GM12801 (cell line): ENCODE measurements around the gene NUDT3.

ENCODE experiments used
- TF ChIP-seq, protein P1 (sequence below): IDR thresholded peaks from one replicate; pipeline ENCODE4 v1.5.1; 2011; ENCODE audit warnings: control low read depth; ENCODE audit not compliant: insufficient read length; ENCODE audit errors: extremely low read depth

Gene NUDT3

DNA sequence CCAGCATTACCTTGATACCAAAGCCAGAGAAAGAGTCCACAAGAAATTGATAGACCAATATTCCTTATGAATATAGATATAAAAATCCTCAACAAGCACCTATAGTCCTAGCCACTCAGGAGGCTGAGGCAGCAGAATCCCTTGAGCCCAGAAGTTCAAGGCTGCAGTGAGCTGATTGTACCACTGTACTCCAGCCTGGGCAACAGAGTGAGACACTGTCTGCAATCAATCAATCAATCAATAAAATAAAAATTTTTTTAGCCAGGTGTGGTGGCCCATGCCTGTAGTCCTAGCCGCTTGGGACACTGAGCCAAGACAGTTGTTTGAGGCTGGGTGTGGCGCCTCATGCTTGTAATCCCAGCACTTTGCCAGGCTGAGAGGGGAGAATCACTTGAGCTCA lies 124.7 kb downstream of the NUDT3 start:
- TF ChIP-seq, protein P1, sequence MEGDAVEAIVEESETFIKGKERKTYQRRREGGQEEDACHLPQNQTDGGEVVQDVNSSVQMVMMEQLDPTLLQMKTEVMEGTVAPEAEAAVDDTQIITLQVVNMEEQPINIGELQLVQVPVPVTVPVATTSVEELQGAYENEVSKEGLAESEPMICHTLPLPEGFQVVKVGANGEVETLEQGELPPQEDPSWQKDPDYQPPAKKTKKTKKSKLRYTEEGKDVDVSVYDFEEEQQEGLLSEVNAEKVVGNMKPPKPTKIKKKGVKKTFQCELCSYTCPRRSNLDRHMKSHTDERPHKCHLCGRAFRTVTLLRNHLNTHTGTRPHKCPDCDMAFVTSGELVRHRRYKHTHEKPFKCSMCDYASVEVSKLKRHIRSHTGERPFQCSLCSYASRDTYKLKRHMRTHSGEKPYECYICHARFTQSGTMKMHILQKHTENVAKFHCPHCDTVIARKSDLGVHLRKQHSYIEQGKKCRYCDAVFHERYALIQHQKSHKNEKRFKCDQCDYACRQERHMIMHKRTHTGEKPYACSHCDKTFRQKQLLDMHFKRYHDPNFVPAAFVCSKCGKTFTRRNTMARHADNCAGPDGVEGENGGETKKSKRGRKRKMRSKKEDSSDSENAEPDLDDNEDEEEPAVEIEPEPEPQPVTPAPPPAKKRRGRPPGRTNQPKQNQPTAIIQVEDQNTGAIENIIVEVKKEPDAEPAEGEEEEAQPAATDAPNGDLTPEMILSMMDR = no peak

DNA sequence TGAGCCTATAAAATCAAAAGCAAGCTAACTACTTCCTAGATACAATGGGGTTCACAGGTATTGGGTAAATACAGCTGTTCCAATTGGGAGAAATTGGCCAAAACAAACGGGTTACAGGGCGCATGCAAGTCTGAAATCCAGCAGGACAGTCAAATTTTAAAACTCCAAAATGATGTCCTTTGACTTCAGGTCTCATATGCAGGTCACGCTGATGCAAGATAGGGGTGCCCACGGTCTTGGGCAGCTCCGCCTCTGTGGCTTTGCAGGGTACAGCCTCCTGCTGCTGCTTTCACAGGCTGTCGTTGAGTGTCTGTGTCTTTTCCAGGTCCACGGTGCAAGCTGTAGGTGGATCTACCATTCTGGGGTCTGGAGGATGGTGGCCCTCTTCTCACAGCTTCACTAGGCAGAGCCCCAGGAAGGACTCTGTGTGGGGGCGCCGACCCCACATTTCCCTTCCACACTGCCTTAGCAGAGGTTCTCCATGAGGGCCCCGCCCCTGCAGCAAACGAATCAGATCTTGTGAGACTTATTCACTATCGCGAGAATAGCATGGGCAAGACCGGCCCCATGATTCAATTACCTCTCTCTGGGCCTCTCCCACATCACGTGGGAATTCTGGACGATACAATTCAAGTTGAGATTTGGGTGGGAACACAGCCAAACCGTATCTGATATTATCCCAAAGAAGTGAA lies 131.7 kb downstream of the NUDT3 start:
- TF ChIP-seq, protein P1 = no peak

DNA sequence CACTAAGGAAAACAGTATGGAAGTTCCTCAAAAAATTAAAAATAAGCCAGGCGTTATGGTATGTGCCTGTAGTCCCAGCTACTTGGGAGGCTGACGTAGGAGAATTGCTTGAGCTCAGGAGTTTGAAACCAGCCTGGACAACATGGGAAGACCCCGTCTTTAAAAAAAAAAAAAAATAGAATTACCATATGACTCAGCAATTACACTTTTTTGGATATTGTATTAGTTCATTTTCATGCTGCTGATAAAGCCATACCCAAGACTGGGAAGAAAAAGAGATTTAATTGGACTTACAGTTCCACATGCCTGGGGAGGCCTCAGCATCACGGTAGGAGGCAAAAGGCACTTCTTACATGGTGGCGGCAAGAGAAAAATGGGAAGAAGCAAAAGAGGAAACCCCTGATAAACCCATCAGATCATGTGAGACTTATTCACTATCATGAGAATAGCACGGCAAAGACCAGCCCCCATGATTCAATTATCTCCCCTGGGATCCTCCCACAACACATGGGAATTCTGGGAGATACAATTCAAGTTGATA lies 132.9 kb downstream of the NUDT3 start:
- TF ChIP-seq, protein P1 = no peak

DNA sequence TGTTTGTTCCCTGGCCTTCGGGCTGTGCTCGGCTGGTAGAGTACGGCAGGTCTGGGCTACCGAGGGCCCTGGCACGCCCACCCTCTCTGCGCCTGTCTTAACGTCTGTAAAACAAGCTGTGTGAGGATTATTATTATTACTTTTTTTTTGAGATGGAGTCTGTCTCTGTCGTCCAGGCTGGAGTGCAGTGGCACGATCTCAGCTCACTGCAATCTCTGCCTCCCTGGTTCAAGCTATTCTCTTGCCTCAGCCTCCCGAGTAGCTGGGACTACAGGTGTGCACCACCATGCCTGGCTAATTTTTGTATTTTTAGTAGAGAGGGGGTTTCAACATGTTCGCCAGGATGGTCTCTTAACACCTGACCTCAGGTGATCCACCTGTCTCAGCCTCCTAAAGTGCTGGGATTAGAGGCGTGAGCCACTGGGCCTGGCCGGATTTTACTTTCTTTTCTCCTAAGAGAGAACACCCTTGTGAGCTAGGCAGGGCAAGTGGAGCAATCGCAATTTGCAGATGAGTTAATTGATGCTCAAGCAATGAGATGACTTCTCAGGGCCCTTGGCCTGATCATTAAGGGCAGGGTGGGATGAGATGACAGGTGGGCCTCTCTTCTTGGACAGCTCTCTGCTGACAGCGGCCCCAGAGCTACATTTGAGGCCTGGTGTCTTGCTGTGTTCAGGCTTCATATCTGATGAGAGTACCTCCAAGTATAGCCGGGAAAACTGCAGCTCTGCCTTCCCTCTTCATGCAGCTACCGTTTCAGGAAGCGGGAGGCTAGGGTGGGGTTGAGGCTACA lies 142.8 kb downstream of the NUDT3 start:
- TF ChIP-seq, protein P1 = no peak

DNA sequence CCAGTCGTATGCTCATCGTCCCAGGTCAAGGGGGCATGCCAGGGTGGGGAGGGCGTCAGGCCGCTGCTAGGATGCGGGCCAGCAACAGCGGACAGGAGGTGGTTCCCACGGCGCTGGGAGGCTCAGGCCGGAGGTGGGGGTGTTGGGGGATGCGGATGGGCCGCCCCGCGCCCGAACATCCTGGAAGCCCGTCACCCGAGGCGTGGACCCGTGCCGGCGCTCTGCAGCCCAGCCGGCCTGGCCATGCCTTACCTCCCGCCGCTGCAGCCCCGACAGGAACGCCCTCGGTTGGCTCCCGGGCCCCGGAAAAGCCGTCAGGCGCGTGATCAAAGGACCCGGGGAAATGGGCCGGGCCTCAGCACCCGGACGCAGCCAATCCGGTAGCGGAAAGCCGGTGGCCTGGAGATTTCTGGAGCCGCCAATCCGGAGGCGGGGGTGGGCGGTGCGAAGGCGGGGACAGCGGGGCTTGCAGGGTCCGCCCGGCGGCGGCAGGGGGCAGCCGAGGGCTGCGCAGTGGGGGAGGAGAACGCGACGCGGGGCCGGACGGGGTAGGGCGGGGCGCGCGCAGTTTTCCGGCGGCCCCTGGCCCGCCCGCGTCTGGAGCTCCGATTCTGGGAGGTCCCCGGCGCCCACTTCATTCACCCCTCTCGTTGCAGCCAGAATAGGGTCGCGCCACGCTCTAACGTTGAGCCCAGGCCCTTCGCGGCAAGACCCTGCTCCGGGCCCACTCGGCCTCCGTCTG lies 143.6 kb downstream of the NUDT3 start, which contains the start of gene SMIM29:
SMIM29 (minus strand) TSS at position 280 of the 742 bp plus-strand sequence. CDS start 1,215 bp downstream, outside the sequence.
- TF ChIP-seq, protein P1 = no peak

DNA sequence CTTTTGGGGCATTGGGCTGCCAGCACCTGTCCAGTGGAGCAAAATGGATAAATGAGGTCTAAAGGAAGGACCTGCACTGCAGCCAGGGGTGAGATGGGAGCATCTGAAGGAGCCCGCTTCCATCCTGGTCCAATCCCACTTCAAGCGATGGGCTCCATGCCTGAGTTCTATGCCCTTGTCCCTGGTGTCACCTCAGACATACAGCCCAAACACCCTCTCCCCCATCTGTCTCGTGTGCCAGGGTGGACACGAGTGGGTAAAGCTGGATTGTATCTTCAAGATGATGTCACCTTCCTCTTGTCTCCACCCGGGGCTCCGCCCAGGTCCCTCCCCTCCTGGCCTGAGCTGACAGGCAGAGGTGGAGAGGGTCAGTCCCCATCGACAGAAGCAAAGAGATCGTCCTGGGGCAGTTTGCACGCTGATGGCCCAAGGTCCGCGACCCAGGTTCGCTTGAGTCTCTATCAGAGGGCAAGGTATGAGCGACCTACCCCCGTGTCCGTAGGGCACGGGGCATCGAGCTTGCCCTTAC lies 144.2 kb downstream of the NUDT3 start:
- TF ChIP-seq, protein P1 = no peak
